ENCODE results near the gene MEIOSIN. TPM values are rescaled to one million over a fixed set of nuclear protein-coding genes. Genes with fewer than 3 reads are reported as not detected.

Gene MEIOSIN
- total and polyA plus RNA-seq, 2 of the 4 experiments (the other 2 are of a cell fraction), result not detected

GRCh38 chr19:45715139-45715538, 18.1 kb upstream of the MEIOSIN start:
- no peaks in the 10 kb centered on the region for H4K20me1 ChIP-seq (ENCODE audit: insufficient read depth, low read length)
- no peak overlapping the region for H3K4me3 ChIP-seq (ENCODE audit: insufficient read depth, low read depth, low read length)
- no peak overlapping the region for H3K23ac ChIP-seq (ENCODE audit: low read depth, low read length)
- H3K4me1 ChIP-seq (ENCODE audit: control insufficient read depth, insufficient read depth, low read length), result peaks cover 7% of the 10 kb centered on the region
- no CpG with 5 or more reads among the region's 3 CpGs for WGBS, 2 experiments (ENCODE audit: extremely low coverage in 2 of 2, insufficient read length in 1 of 2)
- no peak overlapping the region for H2AFZ ChIP-seq (replicated peaks; ENCODE audit: low read length, poor library complexity)
- no peak overlapping the region; the same call in 1 of the 2 replicates for H3K4ac ChIP-seq (ENCODE audit: low read depth, low read length)
- ATAC-seq (ENCODE audit: low read depth), result no peak
- H2BK5ac ChIP-seq (ENCODE audit: low read depth, low read length, poor library complexity, severe bottlenecking), result no peak overlapping the region
- no peak overlapping the region for H4K5ac ChIP-seq (ENCODE audit: low read depth, low read length)
- no peak overlapping the region for H3K14ac ChIP-seq (replicated peaks; ENCODE audit: low read depth, low read length)
- no peak overlapping the region for H4K91ac ChIP-seq (ENCODE audit: insufficient read depth, low read depth, low read length)
- intact Hi-C loops (cut with micrococcal nuclease), result no loop called here
- no peak overlapping the region for H4K8ac ChIP-seq (ENCODE audit: low read depth in 2 of 2, low read length in 2 of 2)
- no peak overlapping the region for H2BK120ac ChIP-seq (ENCODE audit: low read depth, low read length)
- no peak overlapping the region for H3K56ac ChIP-seq (ENCODE audit: extremely low read depth, insufficient read depth, low read length)
- no peak overlapping the region for H2BK15ac ChIP-seq (ENCODE audit: low read depth, low read length)
- no peak for DNase-seq
- in situ Hi-C loops (cut with MboI; ENCODE audit: low sequenced_read_pairs), result no loop called here
- H3K27me3 ChIP-seq (ENCODE audit: control insufficient read depth, insufficient read depth, low read length), result no peaks in the 10 kb centered on the region
- POLR2A ChIA-PET (ENCODE audit: unreplicated experiment), result interaction anchor here (0.7 kb wide), 1 partner anchor 38 kb away, joined by 3 read pairs; no protein-coding TSS in a partner anchor
- no peak overlapping the region for H3K9ac ChIP-seq (ENCODE audit: low read depth, low read length)
- H3K9me3 ChIP-seq (ENCODE audit: control insufficient read depth, insufficient read depth, low read length), result no peaks in the 10 kb centered on the region
- CTCF ChIA-PET, result no interaction called here
- H2AK9ac ChIP-seq (replicated peaks; ENCODE audit: low read depth, low read length, poor library complexity), result no peak overlapping the region
- BruUV-seq (replicated peaks), result no TSS peak
- H3K18ac ChIP-seq (ENCODE audit: low read depth, low read length), result no peak overlapping the region
- H2AK5ac ChIP-seq (ENCODE audit: low read depth, low read length), result no peak overlapping the region
- no peak overlapping the region for H3K27ac ChIP-seq (ENCODE audit: insufficient read depth, low read length)
- no peaks in the 10 kb centered on the region for H3K9me1 ChIP-seq (ENCODE audit: insufficient read depth, low read length)
- peaks cover 19% of the 10 kb centered on the region for H3K36me3 ChIP-seq (ENCODE audit: control insufficient read depth, insufficient read depth, low read length)
- no peak overlapping the region for H2BK20ac ChIP-seq (ENCODE audit: low read depth, low read length)
- TF ChIP-seq MXI1 (IDR thresholded peaks at IDR 0.05; ENCODE audit: borderline replicate concordance, low read depth, low read length) (no peak), MAFK (IDR thresholded peaks at IDR 0.05; ENCODE audit: low read depth, low read length) (no peak), RAD21 (IDR thresholded peaks at IDR 0.05; ENCODE audit: low read length) (no peak), CEBPB (IDR thresholded peaks at IDR 0.05; ENCODE audit: low read depth, low read length) (no peak), NFE2L2 (IDR thresholded peaks at IDR 0.05; ENCODE audit: low read depth, low read length) (no peak), ELK1 (IDR thresholded peaks at IDR 0.05; ENCODE audit: borderline replicate concordance, low read depth, low read length) (no peak), SMC3 (IDR thresholded peaks at IDR 0.05; ENCODE audit: low read depth, low read length) (no peak), CTCF (conservative IDR thresholded peaks at IDR 0.05; ENCODE audit: low read depth, low read length) (no peak), MAZ (IDR thresholded peaks at IDR 0.05; ENCODE audit: borderline replicate concordance, low read depth, low read length) (no peak), RCOR1 (IDR thresholded peaks at IDR 0.05; ENCODE audit: insufficient replicate concordance, low read length) (no peak), USF2 (IDR thresholded peaks at IDR 0.05; ENCODE audit: low read depth, low read length) (no peak), FOS (IDR thresholded peaks at IDR 0.05; ENCODE audit: low read depth, low read length) (no peak), CHD1 (IDR thresholded peaks at IDR 0.05; ENCODE audit: low read depth, low read length) (no peak), RFX5 (IDR thresholded peaks at IDR 0.05; ENCODE audit: low read depth, low read length) (no peak), POLR2A (IDR thresholded peaks at IDR 0.05; ENCODE audit: low read depth, low read length) (no peak)
- H3K4me2 ChIP-seq (ENCODE audit: low read depth, low read length), result no peak overlapping the region
- H3K79me1 ChIP-seq (ENCODE audit: low read depth in 1 of 2, low read length in 2 of 2), result peaks cover 32 to 84% of the 10 kb centered on the region in 2 experiments
- dilution Hi-C loops (cut with HindIII; ENCODE audit: low sequenced_read_pairs, unreplicated experiment), result no loop called here
